HTR-8/SVneo (cell line): Measurements from ENCODE around the gene ASF1B.

Experiments
- DNase-seq: peaks from one replicate; pipeline ENCODE4 v3.0.0; 2011; ENCODE audit warnings: low spot score, mixed read lengths; ENCODE audit not compliant: insufficient read length
- FAIRE-seq: peaks from 2 replicates; lab custom pipeline; 2011; peaks lifted over from hg19 to GRCh38; lab: Jason Lieb, UNC

The ASF1B gene

GRCh38 chr19:14141041-14141440, 4.7 kb upstream of the ASF1B start:
- DNase-seq, result no peak
- no peak for FAIRE-seq

- FAIRE-seq (no peak), DNase-seq (no peak)
Observed at GRCh38 chr19:14139944-14140343, 3.6 kb upstream of the ASF1B start.

- DNase-seq (no peak), FAIRE-seq (no peak)
Observed at GRCh38 chr19:14138576-14139265, 2.3 kb upstream of the ASF1B start.

GRCh38 chr19:14135985-14136508, 342 bp downstream of the ASF1B start:
- FAIRE-seq, result no peak

GRCh38 chr19:14135355-14135754, 1.0 kb downstream of the ASF1B start:
- FAIRE-seq (no peak), DNase-seq (no peak)

More at GRCh38 chr19:14135985-14136508, 342 bp downstream of the ASF1B start:
- DNase-seq, result no peak

GRCh38 chr19:14127929-14128509, 8.4 kb downstream of the ASF1B start:
- FAIRE-seq (no peak), DNase-seq (no peak)

- no peak for DNase-seq
- no peak for FAIRE-seq
Observed at GRCh38 chr19:14127176-14127575, 9.2 kb downstream of the ASF1B start.

- DNase-seq (no peak), FAIRE-seq (no peak)
Observed at GRCh38 chr19:14122924-14123323, 13.5 kb downstream of the ASF1B start.

- DNase-seq, result no peak
- no peak for FAIRE-seq
Observed at GRCh38 chr19:14120497-14120780, 15.9 kb downstream of the ASF1B start.

GRCh38 chr19:14119644-14120496, 16.5 kb downstream of the ASF1B start:
- FAIRE-seq (no peak), DNase-seq (no peak)

- FAIRE-seq (no peak), DNase-seq (no peak)
Observed at GRCh38 chr19:14119146-14119545, 17.2 kb downstream of the ASF1B start.

- FAIRE-seq (peak; percentile 36), DNase-seq (no peak)
Observed at GRCh38 chr19:14118165-14119051, 18.0 kb downstream of the ASF1B start.

- peak; percentile 99 for DNase-seq
- peak; percentile 98 for FAIRE-seq
Observed at GRCh38 chr19:14117668-14118164, 18.7 kb downstream of the ASF1B start, which contains the start of gene PRKACA. Gene PRKACA (minus strand): TSS chr19:14117762. CDS start chr19:14117547, 215 bp downstream.

- no peak for DNase-seq
- no peak for FAIRE-seq
Observed at GRCh38 chr19:14116918-14117578, 19.3 kb downstream of the ASF1B start.

- DNase-seq (no peak), FAIRE-seq (no peak)
Observed at GRCh38 chr19:14116525-14116917, 19.9 kb downstream of the ASF1B start.

- FAIRE-seq (no peak), DNase-seq (no peak)
Observed at GRCh38 chr19:14115756-14116155, 20.6 kb downstream of the ASF1B start.

GRCh38 chr19:14114854-14115253, 21.5 kb downstream of the ASF1B start:
- DNase-seq (peak; percentile 43), FAIRE-seq (no peak)

GRCh38 chr19:14114439-14114838, 21.9 kb downstream of the ASF1B start:
- no peak for DNase-seq
- no peak for FAIRE-seq

GRCh38 chr19:14113762-14114414, 22.5 kb downstream of the ASF1B start:
- FAIRE-seq, result no peak
- DNase-seq, result no peak
